GM12873 (cell line): ENCODE results near the gene CUL4A.

Source experiments
- CTCF ChIP-seq: IDR thresholded peaks from 2 replicates; pipeline ENCODE4 v1.5.1; 2012; ENCODE audit warnings: low read depth, mild to moderate bottlenecking, moderate library complexity, low read length, control low read depth; ENCODE audit not compliant: insufficient read depth; ENCODE audit errors: missing control alignments

Gene CUL4A

GRCh38 chr13:113183450-113184129 is 25.8 kb upstream of the CUL4A start:
- no peak for TF ChIP-seq CTCF

- no peak for TF ChIP-seq CTCF
These were observed 24.6 kb upstream of the CUL4A start for GRCh38 chr13:113184568-113185440.

GRCh38 chr13:113186061-113186900 is 23.1 kb upstream of the CUL4A start:
- no peak for TF ChIP-seq CTCF

- TF ChIP-seq CTCF = no peak
These were observed 22.1 kb upstream of the CUL4A start for GRCh38 chr13:113187263-113187669.

GRCh38 chr13:113187883-113188665 is 21.3 kb upstream of the CUL4A start:
- TF ChIP-seq CTCF = no peak

GRCh38 chr13:113190181-113190580 is 19.2 kb upstream of the CUL4A start:
- TF ChIP-seq CTCF = no peak
